Measurements from ENCODE around the gene DCDC2B. TPM values are rescaled to one million over a fixed set of nuclear protein-coding genes. Genes with fewer than 3 reads are reported as not detected.

Gene DCDC2B
- total RNA-seq, 1 experiment from 2014 or later, result not detected

GRCh38 chr1:32186077-32186476 lies 22.8 kb upstream of the DCDC2B start:
- H3K9me3 ChIP-seq (replicated peaks), result no peaks in the 10 kb centered on the region
- H3K4me1 ChIP-seq, result peaks cover 5% of the 10 kb centered on the region
- H3K27ac ChIP-seq, result no peak overlapping the region
- no peak overlapping the region for H3K4me3 ChIP-seq
- DNase-seq, result no peak
- H3K27me3 ChIP-seq, result no peaks in the 10 kb centered on the region
- peaks cover 84% of the 10 kb centered on the region for H3K36me3 ChIP-seq

- Histone ChIP-seq H3K36me3 (peaks cover 84% of the 10 kb centered on the region), H3K4me3 (no peak overlapping the region), H3K27me3 (no peaks in the 10 kb centered on the region), H3K4me1 (peaks cover 1% of the 10 kb centered on the region; the same call in 1 of the 2 replicates), H3K27ac (no peak overlapping the region), H3K9me3 (replicated peaks) (no peaks in the 10 kb centered on the region)
- DNase-seq, result no peak
These were observed 22.4 kb upstream of the DCDC2B start for GRCh38 chr1:32186491-32186890.

GRCh38 chr1:32187850-32188249 lies 21.0 kb upstream of the DCDC2B start:
- no peaks in the 10 kb centered on the region for H3K9me3 ChIP-seq (replicated peaks)
- H3K36me3 ChIP-seq, result peaks cover 87% of the 10 kb centered on the region

DNA sequence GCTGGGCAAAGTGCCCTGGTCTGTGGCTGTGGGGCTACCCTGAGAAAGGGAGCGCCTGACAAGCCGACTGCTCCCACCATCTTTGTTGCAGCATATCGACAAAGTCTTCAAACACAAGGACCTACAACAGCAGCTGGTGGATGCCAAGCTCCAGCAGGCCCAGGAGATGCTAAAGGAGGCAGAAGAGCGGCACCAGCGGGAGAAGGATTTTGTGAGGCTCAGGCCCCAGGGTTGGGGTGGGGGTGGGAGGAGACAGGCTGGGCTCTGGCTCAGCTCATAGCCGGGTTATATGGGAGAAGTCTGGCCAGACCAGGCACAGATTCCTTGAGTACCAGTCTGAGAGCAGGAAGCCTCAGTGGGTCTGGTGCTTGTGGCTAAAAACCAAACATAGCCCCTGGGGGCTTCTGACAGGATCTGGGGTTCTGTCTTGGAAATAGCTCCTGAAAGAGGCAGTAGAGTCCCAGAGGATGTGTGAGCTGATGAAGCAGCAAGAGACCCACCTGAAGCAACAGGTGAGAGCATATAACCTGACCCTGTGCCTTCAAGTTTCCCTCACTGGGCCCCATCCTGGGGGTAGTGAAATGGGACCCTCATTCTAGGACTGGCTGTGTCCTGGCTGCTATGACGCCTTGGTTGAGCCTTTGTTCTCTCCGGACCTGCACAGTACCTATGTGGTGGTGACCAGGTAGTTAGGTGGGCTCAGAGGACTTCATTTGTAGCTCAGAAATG lies 16.5 kb upstream of the DCDC2B start:
- Histone ChIP-seq H3K27me3 (no peaks in the 10 kb centered on the region), H3K9me3 (replicated peaks) (no peaks in the 10 kb centered on the region), H3K4me1 (no peaks in the 10 kb centered on the region), H3K4me3 (no peak overlapping the region), H3K27ac (no peak overlapping the region), H3K36me3 (peaks cover 89% of the 10 kb centered on the region)
- DNase-seq, result no peak

More at GRCh38 chr1:32187850-32188249, 21.0 kb upstream of the DCDC2B start:
- Histone ChIP-seq H3K4me1 (no peaks in the 10 kb centered on the region), H3K4me3 (no peak overlapping the region), H3K27me3 (no peaks in the 10 kb centered on the region), H3K27ac (no peak overlapping the region)
- no peak for DNase-seq

GRCh38 chr1:32194984-32195383 lies 13.9 kb upstream of the DCDC2B start:
- Histone ChIP-seq H3K9me3 (replicated peaks) (no peaks in the 10 kb centered on the region), H3K27ac (no peak overlapping the region), H3K4me1 (peaks cover 6% of the 10 kb centered on the region; the same call in 1 of the 2 replicates), H3K36me3 (peaks cover 64% of the 10 kb centered on the region), H3K4me3 (no peak overlapping the region), H3K27me3 (no peaks in the 10 kb centered on the region)
- DNase-seq, result no peak

- no peaks in the 10 kb centered on the region for H3K27me3 ChIP-seq
- peaks cover 58% of the 10 kb centered on the region for H3K36me3 ChIP-seq
- no peak overlapping the region for H3K4me3 ChIP-seq
- no peak overlapping the region for H3K27ac ChIP-seq
- H3K9me3 ChIP-seq (replicated peaks), result no peaks in the 10 kb centered on the region
- peaks cover 6% of the 10 kb centered on the region; the same call in 1 of the 2 replicates for H3K4me1 ChIP-seq
- DNase-seq, result no peak
These were observed 13.4 kb upstream of the DCDC2B start for GRCh38 chr1:32195531-32195930.

- no peak for DNase-seq
- H3K9me3 ChIP-seq (replicated peaks), result no peaks in the 10 kb centered on the region
- H3K27ac ChIP-seq, result no peak overlapping the region
- H3K36me3 ChIP-seq, result peaks cover 52% of the 10 kb centered on the region
- peaks cover 6% of the 10 kb centered on the region; the same call in 1 of the 2 replicates for H3K4me1 ChIP-seq
- H3K4me3 ChIP-seq, result no peak overlapping the region
- no peaks in the 10 kb centered on the region for H3K27me3 ChIP-seq
These were observed 12.7 kb upstream of the DCDC2B start for GRCh38 chr1:32195972-32196823.

- H3K27me3 ChIP-seq, result no peaks in the 10 kb centered on the region
- no peaks in the 10 kb centered on the region for H3K9me3 ChIP-seq (replicated peaks)
- no peak overlapping the region for H3K27ac ChIP-seq
- no peak overlapping the region for H3K4me3 ChIP-seq
- no peak for DNase-seq
- peaks cover 43% of the 10 kb centered on the region for H3K36me3 ChIP-seq
- peaks cover 6% of the 10 kb centered on the region; the same call in 1 of the 2 replicates for H3K4me1 ChIP-seq
These were observed 11.8 kb upstream of the DCDC2B start for GRCh38 chr1:32197074-32197473.

DNA sequence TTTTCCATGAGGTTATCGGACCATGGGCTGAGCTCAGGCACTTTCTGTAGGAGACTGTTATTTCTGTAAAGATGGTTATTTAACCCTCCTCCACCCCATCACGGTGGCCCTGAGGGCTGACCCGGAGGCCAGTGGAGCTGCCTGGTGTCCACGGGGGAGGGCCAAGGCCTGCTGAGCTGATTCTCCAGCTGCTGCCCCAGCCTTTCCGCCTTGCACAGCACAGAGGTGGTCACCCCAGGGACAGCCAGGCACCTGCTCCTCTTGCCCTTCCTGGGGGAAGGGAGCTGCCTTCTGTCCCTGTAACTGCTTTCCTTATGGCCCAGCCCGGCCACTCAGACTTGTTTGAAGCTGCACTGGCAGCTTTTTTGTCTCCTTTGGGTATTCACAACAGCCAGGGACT lies 11.1 kb upstream of the DCDC2B start:
- no peak overlapping the region for H3K27ac ChIP-seq
- no peaks in the 10 kb centered on the region for H3K27me3 ChIP-seq
- H3K36me3 ChIP-seq, result peaks cover 35% of the 10 kb centered on the region
- H3K4me3 ChIP-seq, result no peak overlapping the region
- H3K4me1 ChIP-seq, result peaks cover 6% of the 10 kb centered on the region; the same call in 1 of the 2 replicates
- DNase-seq, result no peak
- no peaks in the 10 kb centered on the region for H3K9me3 ChIP-seq (replicated peaks)

DNA sequence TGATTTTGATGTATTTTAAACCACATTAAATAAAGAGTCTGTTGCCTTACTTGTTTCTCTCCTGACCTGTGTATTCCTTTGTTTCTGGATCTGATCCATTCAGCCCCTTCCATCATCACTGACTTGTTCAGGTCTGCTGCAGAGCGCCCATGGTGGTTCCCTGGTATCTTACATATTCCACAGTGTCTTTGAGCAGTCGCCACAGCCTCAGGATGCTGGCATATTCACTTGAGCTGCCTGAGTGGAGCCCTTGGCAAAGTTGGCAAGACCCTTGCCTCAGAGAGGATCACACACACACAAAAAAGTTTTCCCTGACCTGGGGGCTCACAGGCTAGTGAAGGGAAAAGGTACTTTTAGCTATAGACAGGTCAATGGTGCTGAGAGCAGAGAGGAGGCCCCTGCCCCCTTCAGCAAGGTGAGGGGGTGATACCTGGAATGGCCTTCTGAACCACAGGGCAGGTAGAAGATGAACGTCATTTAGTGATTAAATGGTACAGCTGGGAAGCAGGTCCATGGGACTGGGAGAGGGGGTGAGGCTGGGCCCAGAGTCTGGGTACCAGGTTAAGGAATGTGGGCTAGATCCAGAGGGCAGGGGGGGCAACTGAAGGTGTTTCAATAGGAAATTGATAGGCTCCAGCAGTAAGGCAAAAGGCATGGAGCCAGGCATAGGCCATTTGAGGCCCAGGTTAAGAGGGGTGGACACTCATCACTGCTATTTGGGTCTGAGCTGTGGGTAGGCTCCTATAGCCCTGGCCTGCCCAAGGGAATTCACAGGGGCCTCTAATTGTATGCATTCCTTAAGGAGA lies 10.4 kb upstream of the DCDC2B start:
- H3K27ac ChIP-seq, result no peak overlapping the region
- H3K9me3 ChIP-seq (replicated peaks), result no peaks in the 10 kb centered on the region
- peaks cover 6% of the 10 kb centered on the region; the same call in 1 of the 2 replicates for H3K4me1 ChIP-seq
- no peak for DNase-seq
- H3K4me3 ChIP-seq, result no peak overlapping the region
- H3K27me3 ChIP-seq, result no peaks in the 10 kb centered on the region
- peaks cover 30% of the 10 kb centered on the region for H3K36me3 ChIP-seq

DNA sequence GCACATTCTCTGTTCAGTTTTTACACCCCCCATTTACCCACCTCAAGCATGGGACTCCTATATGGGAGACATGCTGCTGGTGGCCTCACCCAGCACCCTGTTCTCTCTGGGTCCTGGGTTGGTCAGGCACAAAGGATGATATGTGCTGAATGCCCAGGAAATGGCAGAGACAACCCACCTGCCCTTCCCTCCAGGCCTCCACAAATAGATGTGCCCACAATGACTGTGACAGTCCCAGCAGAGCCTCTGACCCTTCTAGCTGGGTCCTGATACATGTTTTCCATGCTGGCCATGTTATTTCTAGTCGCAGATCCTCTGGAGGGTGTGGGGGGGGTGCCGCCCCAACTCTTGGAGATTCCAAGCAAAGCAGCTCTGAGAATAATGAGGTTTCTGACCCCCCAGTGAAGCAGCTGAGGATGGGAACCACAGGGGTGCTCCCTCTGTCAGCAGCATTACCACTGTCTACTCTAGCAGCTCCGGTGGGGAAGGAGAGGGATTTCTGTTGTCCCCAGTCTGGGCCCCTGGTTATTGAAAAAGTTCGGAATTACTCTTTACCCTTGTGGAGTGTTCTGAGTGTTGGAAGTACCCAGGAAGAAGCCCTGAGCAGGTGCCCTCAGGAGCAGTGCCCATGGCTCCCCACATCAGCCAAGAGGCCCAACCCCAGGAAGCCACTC lies 9.7 kb upstream of the DCDC2B start:
- Histone ChIP-seq H3K4me1 (peaks cover 6% of the 10 kb centered on the region; the same call in 1 of the 2 replicates), H3K36me3 (peaks cover 24% of the 10 kb centered on the region), H3K4me3 (no peak overlapping the region), H3K27me3 (no peaks in the 10 kb centered on the region), H3K27ac (no peak overlapping the region), H3K9me3 (replicated peaks) (no peaks in the 10 kb centered on the region)
- DNase-seq, result no peak

- peaks cover 6% of the 10 kb centered on the region; the same call in 1 of the 2 replicates for H3K4me1 ChIP-seq
- no peaks in the 10 kb centered on the region for H3K27me3 ChIP-seq
- H3K4me3 ChIP-seq, result peak overlapping the region; percentile 60
- H3K9me3 ChIP-seq (replicated peaks), result no peaks in the 10 kb centered on the region
- H3K36me3 ChIP-seq, result peaks cover 19% of the 10 kb centered on the region
- DNase-seq, result no peak
- H3K27ac ChIP-seq, result no peak overlapping the region
These were observed 9.2 kb upstream of the DCDC2B start for GRCh38 chr1:32199717-32200072.

GRCh38 chr1:32200226-32201010 lies 8.5 kb upstream of the DCDC2B start, which contains the start of gene CCDC28B:
Gene CCDC28B (plus strand): TSS chr1:32200595. CDS start chr1:32201936, 1,341 bp downstream.
- H3K4me1 ChIP-seq, result peaks cover 6% of the 10 kb centered on the region; the same call in 1 of the 2 replicates
- peak; percentile 56 to 71 for DNase-seq

More at GRCh38 chr1:32200226-32201010, 8.5 kb upstream of the DCDC2B start, which contains the start of gene CCDC28B:
- no peak within 1 kb of the TSS; the same call in 1 of the 2 replicates for H3K27ac ChIP-seq
- no peaks in the 10 kb centered on the region for H3K9me3 ChIP-seq (replicated peaks)
- H3K36me3 ChIP-seq, result peaks cover 11% of the 10 kb centered on the region
- peak within 1 kb of the TSS; percentile 60 for H3K4me3 ChIP-seq
- H3K27me3 ChIP-seq, result no peaks in the 10 kb centered on the region

Data from SJCRH30 (cell line).